Memory B cell (primary cell): ENCODE data around the gene FOXL1.
"Not testable (repeated sequence)": the region's sequence is repeated elsewhere in the genome, so short reads cannot be mapped to it uniquely, and the experiment has no call there.

Experiments
- ATAC-seq: fragments of 150-1000 bp; cut with Tn5 transposase; 2 replicates; pipeline ENCODE4 v1.10.0; 2021; ENCODE audit warnings: low read depth, mild to moderate bottlenecking, moderate library complexity
- DNase-seq, 2 donors: peaks; one replicate each; pipeline ENCODE4 v3.0.0; 2022; ENCODE audit warnings: low spot score in 2 of 2
- H3K27ac Mint-ChIP-seq: one replicate; pipeline ENCODE4 v1.8.0; 2022; ENCODE audit warnings: mild to moderate bottlenecking, moderate library complexity, mixed read lengths
- H3K27me3 Mint-ChIP-seq: one replicate; pipeline ENCODE4 v1.8.0; 2022; ENCODE audit warnings: mixed read lengths
- H3K36me3 Mint-ChIP-seq: one replicate; pipeline ENCODE4 v1.8.0; 2022; ENCODE audit warnings: mild to moderate bottlenecking, mixed read lengths
- H3K4me1 Mint-ChIP-seq: one replicate; pipeline ENCODE4 v1.8.0; 2022; ENCODE audit warnings: mixed read lengths
- H3K4me3 Mint-ChIP-seq: one replicate; pipeline ENCODE4 v1.8.0; 2022; ENCODE audit warnings: mild to moderate bottlenecking, moderate library complexity, mixed read lengths
- H3K9me3 Mint-ChIP-seq: one replicate; pipeline ENCODE4 v1.8.0; 2022; ENCODE audit warnings: mixed read lengths

FOXL1 gene

GRCh38 chr16:86576591-86577313 lies 1.6 kb upstream of the FOXL1 start:
- Mint-ChIP-seq H3K4me1 (peaks cover 3% of the 10 kb centered on the region), H3K4me3 (peak overlapping the region; percentile 74)

DNA sequence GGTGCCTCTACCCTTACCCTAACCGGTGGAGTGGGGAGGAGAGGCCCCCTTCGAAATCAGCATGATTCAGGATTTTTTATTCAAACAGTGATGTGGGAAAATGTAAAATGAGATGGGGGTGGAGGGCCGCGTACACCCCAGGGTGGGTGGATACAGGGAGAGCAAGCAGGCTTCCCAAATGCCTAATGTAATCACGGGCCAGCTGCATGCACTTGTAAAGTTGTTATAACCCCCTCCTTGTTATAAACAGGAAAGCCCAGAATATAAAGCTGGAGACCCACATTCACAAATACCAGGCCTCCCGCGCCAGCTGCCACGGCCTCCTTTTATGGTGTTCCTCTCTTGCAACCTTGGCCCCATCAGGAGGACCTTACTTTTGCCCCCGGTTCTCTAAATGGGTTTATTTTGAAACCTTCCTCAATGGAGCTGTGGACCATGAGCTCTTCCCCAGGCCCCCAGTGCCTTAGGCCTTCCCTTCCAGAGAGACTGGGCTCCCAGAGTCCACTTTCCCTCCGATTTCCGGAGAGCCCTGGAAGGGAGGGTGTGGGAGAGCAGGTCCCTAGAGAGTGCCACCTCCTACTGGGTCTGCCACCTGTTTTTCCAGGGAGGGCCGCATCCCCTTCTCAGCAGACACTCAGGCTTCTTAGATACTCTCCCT lies 906 bp upstream of the FOXL1 start:
- no peak overlapping the region for H3K27ac Mint-ChIP-seq
- no peaks in the 10 kb centered on the region for H3K9me3 Mint-ChIP-seq
- ATAC-seq: no peak
- DNase-seq: no peak
- no peaks in the 10 kb centered on the region for H3K36me3 Mint-ChIP-seq
- H3K4me1 Mint-ChIP-seq: peaks cover 3% of the 10 kb centered on the region
- no peak overlapping the region for H3K4me3 Mint-ChIP-seq
- H3K27me3 Mint-ChIP-seq: peaks cover 31% of the 10 kb centered on the region

More at GRCh38 chr16:86576591-86577313, 1.6 kb upstream of the FOXL1 start:
- DNase-seq (no peak), ATAC-seq (no peak)
- Mint-ChIP-seq H3K36me3 (no peaks in the 10 kb centered on the region), H3K27ac (no peak overlapping the region), H3K27me3 (peaks cover 31% of the 10 kb centered on the region), H3K9me3 (no peaks in the 10 kb centered on the region)

- peaks cover 3% of the 10 kb centered on the region for H3K4me1 Mint-ChIP-seq
Measured at GRCh38 chr16:86578611-86579267, 390 bp downstream of the FOXL1 start.

DNA sequence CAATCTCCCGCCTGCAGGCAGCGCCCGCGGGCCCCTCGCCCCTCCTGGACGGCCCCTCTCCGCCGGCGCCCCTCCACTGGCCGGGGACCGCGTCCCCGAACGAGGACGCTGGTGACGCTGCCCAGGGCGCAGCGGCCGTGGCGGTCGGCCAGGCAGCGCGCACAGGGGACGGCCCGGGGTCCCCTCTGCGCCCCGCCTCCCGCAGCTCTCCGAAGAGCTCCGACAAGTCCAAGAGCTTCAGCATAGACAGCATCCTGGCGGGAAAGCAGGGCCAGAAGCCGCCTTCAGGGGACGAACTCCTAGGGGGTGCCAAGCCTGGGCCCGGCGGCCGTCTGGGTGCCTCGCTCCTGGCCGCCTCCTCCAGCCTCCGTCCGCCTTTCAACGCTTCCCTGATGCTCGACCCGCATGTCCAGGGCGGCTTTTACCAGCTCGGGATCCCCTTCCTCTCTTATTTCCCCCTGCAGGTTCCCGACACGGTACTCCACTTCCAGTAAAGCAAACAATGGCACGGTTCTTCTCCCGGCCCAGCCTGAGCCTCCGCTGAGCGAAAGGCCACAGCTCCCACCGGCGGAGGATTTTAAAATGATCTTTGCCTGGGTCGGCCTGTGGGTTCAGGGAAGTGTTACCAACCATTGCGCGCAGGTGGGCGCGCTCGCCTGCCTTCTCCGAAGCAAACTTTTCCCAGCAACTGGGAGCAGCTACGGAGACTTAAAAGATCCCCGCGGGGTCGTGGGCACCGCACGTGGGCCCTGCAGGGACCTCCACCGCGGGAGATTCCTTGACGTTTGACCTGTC lies 1.1 kb downstream of the FOXL1 start:
- ATAC-seq: no peak
- Mint-ChIP-seq H3K27ac (no peak overlapping the region), H3K9me3 (no peaks in the 10 kb centered on the region), H3K4me1 (peaks cover 3% of the 10 kb centered on the region), H3K27me3 (peaks cover 28% of the 10 kb centered on the region), H3K36me3 (no peaks in the 10 kb centered on the region), H3K4me3 (no peak overlapping the region)
- DNase-seq: no peak

More at GRCh38 chr16:86578611-86579267, 390 bp downstream of the FOXL1 start:
- DNase-seq (no peak), ATAC-seq (no peak)
- H3K36me3 Mint-ChIP-seq: no peaks in the 10 kb centered on the region
- H3K27ac Mint-ChIP-seq: no peak overlapping the region
- no peak overlapping the region for H3K4me3 Mint-ChIP-seq
- H3K9me3 Mint-ChIP-seq: no peaks in the 10 kb centered on the region
- H3K27me3 Mint-ChIP-seq: peaks cover 32% of the 10 kb centered on the region

- Mint-ChIP-seq H3K4me3 (no peak overlapping the region), H3K27ac (no peak overlapping the region), H3K9me3 (no peaks in the 10 kb centered on the region), H3K36me3 (no peaks in the 10 kb centered on the region), H3K4me1 (peaks cover 3% of the 10 kb centered on the region), H3K27me3 (peaks cover 24% of the 10 kb centered on the region)
- no peak for ATAC-seq
- no peak for DNase-seq
Measured at GRCh38 chr16:86580063-86580790, 1.9 kb downstream of the FOXL1 start.

DNA sequence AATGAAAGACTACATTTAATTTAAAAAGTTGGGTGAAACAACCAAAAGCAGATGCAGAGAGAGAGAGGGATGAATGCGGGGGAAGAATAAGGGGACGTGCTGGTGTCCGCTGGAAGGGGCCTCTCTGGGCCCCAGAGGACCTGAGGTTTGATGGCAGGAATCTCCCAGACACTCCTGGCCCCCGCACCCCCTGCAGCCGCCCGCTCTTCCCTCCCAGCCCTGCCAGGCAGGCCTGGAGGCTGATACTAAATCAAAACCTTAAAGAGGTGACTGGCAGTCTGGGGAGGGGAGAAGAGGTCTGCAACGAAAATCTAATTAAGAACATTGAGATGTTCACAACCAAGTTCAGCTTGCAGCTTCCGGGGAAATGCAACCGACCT lies 2.4 kb downstream of the FOXL1 start:
- Mint-ChIP-seq H3K27ac (no peak overlapping the region), H3K36me3 (no peaks in the 10 kb centered on the region), H3K27me3 (peaks cover 25% of the 10 kb centered on the region), H3K4me3 (no peak overlapping the region), H3K4me1 (peaks cover 3% of the 10 kb centered on the region), H3K9me3 (no peaks in the 10 kb centered on the region)
- ATAC-seq: no peak
- DNase-seq: no peak

DNA sequence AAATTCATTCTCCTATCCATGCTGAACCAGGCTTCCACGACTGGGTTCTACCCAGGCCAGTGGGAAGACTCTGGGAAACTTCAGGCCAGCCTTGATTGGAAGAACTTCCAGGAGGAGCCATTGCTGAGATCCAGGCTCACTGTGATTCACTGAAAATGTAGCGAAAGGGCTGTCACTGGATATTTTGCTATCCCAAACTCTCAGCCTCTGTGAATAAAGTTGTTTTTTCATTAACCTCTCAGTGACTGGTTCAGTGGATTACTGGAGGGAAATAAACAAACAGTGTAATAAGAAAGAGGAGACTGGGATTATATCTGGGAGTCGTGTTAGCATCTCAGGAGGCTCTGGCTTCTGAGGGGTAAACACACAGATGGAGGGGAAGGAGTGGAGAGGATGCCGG lies 3.1 kb downstream of the FOXL1 start:
- peaks cover 25% of the 10 kb centered on the region for H3K27me3 Mint-ChIP-seq
- H3K4me3 Mint-ChIP-seq: no peak overlapping the region
- H3K27ac Mint-ChIP-seq: no peak overlapping the region
- no peak for DNase-seq
- no peak for ATAC-seq
- no peaks in the 10 kb centered on the region for H3K4me1 Mint-ChIP-seq
- no peaks in the 10 kb centered on the region for H3K9me3 Mint-ChIP-seq
- H3K36me3 Mint-ChIP-seq: no peaks in the 10 kb centered on the region

GRCh38 chr16:86584071-86584685 lies 5.8 kb downstream of the FOXL1 start:
- no peaks in the 10 kb centered on the region for H3K36me3 Mint-ChIP-seq
- H3K4me3 Mint-ChIP-seq: no peak overlapping the region
- DNase-seq: no peak
- H3K9me3 Mint-ChIP-seq: no peaks in the 10 kb centered on the region
- H3K27ac Mint-ChIP-seq: no peak overlapping the region
- ATAC-seq: no peak
- H3K27me3 Mint-ChIP-seq: peaks cover 15% of the 10 kb centered on the region
- no peaks in the 10 kb centered on the region for H3K4me1 Mint-ChIP-seq

GRCh38 chr16:86584726-86585721 lies 6.7 kb downstream of the FOXL1 start:
- no peak overlapping the region for H3K27ac Mint-ChIP-seq
- peaks cover 11% of the 10 kb centered on the region for H3K27me3 Mint-ChIP-seq
- H3K9me3 Mint-ChIP-seq: no peaks in the 10 kb centered on the region
- H3K4me3 Mint-ChIP-seq: no peak overlapping the region
- no peak for ATAC-seq
- DNase-seq: no peak
- no peaks in the 10 kb centered on the region for H3K36me3 Mint-ChIP-seq
- no peaks in the 10 kb centered on the region for H3K4me1 Mint-ChIP-seq

DNA sequence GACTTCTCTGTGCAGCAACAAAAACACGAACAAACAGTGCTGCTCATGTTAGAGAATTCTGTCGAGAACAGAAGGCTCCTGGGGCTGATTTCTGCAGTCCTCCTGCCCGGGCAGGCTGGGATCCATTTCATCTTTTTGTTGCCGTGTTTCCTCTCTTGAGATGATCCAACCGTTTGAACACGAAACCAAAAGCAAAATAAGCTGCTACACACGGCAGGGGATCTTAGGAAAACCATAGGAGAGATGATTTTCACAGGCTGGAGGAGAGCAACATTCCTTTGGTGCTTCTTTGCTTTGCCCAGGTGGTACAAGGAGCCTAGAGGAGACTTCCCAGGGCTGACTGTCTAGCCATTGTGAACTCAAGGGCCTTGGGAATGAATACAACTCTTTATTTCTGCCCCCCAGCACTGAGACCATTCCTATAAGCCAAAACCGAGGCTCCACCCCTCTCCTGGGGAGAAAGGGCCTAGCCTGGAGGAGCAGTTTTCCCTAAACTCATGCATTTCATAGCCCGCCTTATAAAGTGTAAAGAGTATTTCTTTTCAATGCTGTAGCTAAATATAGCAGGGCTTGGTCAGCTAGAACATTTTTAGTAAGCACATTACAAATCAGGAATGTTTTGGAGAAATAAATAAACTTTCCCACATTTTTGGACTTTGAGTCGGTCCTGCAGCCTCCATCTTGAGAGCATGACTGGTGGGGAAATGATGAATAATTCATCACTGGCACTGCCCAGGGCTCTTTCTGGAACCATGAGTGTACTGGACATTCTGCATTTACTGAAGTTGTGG lies 7.7 kb downstream of the FOXL1 start:
- ATAC-seq: no peak
- Mint-ChIP-seq H3K27ac (no peak overlapping the region), H3K36me3 (no peaks in the 10 kb centered on the region), H3K27me3 (peaks cover 10% of the 10 kb centered on the region), H3K4me1 (no peaks in the 10 kb centered on the region), H3K4me3 (no peak overlapping the region), H3K9me3 (no peaks in the 10 kb centered on the region)
- no peak for DNase-seq

DNA sequence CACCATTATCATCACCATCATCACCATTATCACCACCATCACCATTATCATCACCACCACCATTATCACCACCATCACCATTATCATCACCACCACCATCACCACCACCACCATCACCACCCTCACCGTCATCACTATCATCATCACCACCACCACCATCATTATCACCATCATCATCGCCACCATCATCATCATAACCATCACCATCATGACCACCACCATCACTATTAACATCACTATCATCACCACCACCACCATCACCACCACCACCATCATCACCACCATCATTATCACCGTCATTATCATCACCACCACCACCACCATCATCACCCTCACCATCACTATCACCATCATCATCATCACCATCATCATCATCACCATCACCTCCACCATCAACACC lies 9.1 kb downstream of the FOXL1 start:
- DNase-seq (no peak), ATAC-seq (no peak)
- no peaks in the 10 kb centered on the region for H3K4me1 Mint-ChIP-seq
- H3K36me3 Mint-ChIP-seq: no peaks in the 10 kb centered on the region
- no peak overlapping the region for H3K4me3 Mint-ChIP-seq
- peaks cover 3% of the 10 kb centered on the region for H3K9me3 Mint-ChIP-seq
- no peak overlapping the region for H3K27ac Mint-ChIP-seq
- peaks cover 11% of the 10 kb centered on the region for H3K27me3 Mint-ChIP-seq

- not testable (repeated sequence) for H3K4me1 Mint-ChIP-seq, H3K4me3 Mint-ChIP-seq, ATAC-seq, H3K36me3 Mint-ChIP-seq, H3K9me3 Mint-ChIP-seq, DNase-seq, H3K27ac Mint-ChIP-seq
- peaks cover 12% of the 10 kb centered on the region for H3K27me3 Mint-ChIP-seq
Measured at GRCh38 chr16:86587955-86588354, 9.6 kb downstream of the FOXL1 start.
